Glutamatergic neuron (in vitro differentiated cells): ENCODE results near the gene LETM1. TPM values are rescaled to one million over a fixed set of nuclear protein-coding genes. Genes with fewer than 3 reads are reported as not detected.
"Not testable (repeated sequence)": the region's sequence is repeated elsewhere in the genome, so short reads cannot be mapped to it uniquely, and the experiment has no call there.

Source experiments
- DNase-seq: peaks from one replicate; pipeline ENCODE4 v3.0.0; 2022
- H3K27ac Mint-ChIP-seq: one replicate; pipeline ENCODE4 v1.8.0; 2020; ENCODE audit warnings: mild to moderate bottlenecking, mixed read lengths, inconsistent platforms; ENCODE audit not compliant: unreplicated experiment
- H3K27me3 Mint-ChIP-seq: one replicate; pipeline ENCODE4 v1.8.0; 2020; ENCODE audit warnings: mild to moderate bottlenecking, moderate library complexity, mixed read lengths, inconsistent platforms; ENCODE audit not compliant: unreplicated experiment
- H3K36me3 Mint-ChIP-seq: one replicate; pipeline ENCODE4 v1.8.0; 2020; ENCODE audit warnings: mild to moderate bottlenecking, mixed read lengths, inconsistent platforms; ENCODE audit not compliant: unreplicated experiment
- H3K4me1 Mint-ChIP-seq: one replicate; pipeline ENCODE4 v1.8.0; 2020; ENCODE audit warnings: mild to moderate bottlenecking, low read depth, mixed read lengths, inconsistent platforms; ENCODE audit not compliant: unreplicated experiment
- H3K4me3 Mint-ChIP-seq: one replicate; pipeline ENCODE4 v1.8.0; 2020; ENCODE audit warnings: mild to moderate bottlenecking, mixed read lengths, inconsistent platforms; ENCODE audit not compliant: unreplicated experiment
- H3K9me3 Mint-ChIP-seq: one replicate; pipeline ENCODE4 v1.8.0; 2020; ENCODE audit warnings: mild to moderate bottlenecking, moderate library complexity, mixed read lengths, inconsistent platforms; ENCODE audit not compliant: unreplicated experiment
- total RNA-seq: library from RNA; stranded (reverse); fragmentation: NEBNext Ultra II Directional; extraction: Animal tissue kit (Norgen Biotek cat#: 25700); gene quantifications from one replicate; pipeline ENCODE4 v1.2.1, GENCODE V29; 2021; ENCODE audit not compliant: unreplicated experiment
- TF ChIP-seq, protein P1 (sequence below): fragments of 200-600 bp; sonication (generic); IDR thresholded peaks from one replicate; pipeline ENCODE4 v1.5.0; 2021; ENCODE audit not compliant: partially characterized antibody, unreplicated experiment

The LETM1 gene
- total RNA-seq, 1 donor from 2014 or later, result 48.5 TPM

DNA sequence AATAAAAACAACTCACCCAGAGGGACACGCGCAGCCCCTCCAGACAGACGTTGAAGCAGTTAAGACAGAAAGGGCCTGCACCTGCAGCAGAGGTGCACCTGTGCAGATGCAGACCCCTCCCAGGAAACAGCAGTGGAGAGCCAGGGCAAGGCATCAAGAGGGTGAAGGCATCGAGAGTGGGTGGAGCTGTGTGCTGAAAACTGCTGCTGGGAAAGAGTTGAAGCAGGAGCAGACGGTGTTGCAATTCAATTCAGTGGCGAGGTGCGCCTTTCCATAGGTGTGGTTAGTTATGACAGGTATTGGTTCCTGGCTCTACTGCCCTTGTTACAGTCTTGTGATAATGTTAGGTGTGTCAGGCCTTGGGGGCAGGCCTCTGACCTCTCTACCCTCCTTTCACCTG, 16.7 kb downstream of the LETM1 start:
- H3K4me3 Mint-ChIP-seq, result no peak overlapping the region
- H3K27me3 Mint-ChIP-seq, result no peaks in the 10 kb centered on the region
- H3K36me3 Mint-ChIP-seq, result peaks cover 5% of the 10 kb centered on the region
- no peak for DNase-seq
- peaks cover 2% of the 10 kb centered on the region for H3K9me3 Mint-ChIP-seq
- no peak overlapping the region for H3K27ac Mint-ChIP-seq
- TF ChIP-seq, protein P1, sequence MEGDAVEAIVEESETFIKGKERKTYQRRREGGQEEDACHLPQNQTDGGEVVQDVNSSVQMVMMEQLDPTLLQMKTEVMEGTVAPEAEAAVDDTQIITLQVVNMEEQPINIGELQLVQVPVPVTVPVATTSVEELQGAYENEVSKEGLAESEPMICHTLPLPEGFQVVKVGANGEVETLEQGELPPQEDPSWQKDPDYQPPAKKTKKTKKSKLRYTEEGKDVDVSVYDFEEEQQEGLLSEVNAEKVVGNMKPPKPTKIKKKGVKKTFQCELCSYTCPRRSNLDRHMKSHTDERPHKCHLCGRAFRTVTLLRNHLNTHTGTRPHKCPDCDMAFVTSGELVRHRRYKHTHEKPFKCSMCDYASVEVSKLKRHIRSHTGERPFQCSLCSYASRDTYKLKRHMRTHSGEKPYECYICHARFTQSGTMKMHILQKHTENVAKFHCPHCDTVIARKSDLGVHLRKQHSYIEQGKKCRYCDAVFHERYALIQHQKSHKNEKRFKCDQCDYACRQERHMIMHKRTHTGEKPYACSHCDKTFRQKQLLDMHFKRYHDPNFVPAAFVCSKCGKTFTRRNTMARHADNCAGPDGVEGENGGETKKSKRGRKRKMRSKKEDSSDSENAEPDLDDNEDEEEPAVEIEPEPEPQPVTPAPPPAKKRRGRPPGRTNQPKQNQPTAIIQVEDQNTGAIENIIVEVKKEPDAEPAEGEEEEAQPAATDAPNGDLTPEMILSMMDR, result no peak
- peaks cover 8% of the 10 kb centered on the region for H3K4me1 Mint-ChIP-seq

DNA sequence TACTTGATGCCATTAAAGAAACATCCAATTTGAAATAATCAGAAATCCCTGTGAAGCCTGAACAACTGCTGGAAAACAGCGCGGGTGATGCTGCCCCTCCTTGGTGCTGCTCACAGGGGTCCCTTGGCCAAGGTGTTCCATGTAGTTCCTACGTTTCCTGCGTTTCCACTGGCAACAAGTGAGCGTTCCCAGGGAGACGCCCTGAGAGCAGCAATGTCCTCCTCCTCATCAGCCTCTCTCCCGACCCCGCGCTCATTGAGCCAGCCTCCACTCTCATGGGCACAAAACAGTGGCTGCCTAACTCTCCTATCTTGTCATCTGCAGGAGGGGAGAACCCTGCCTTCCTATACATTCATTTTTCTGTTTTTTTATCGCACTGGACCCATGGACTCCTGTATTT, 18.9 kb downstream of the LETM1 start:
- Mint-ChIP-seq H3K27me3 (no peaks in the 10 kb centered on the region), H3K27ac (no peak overlapping the region), H3K4me3 (no peak overlapping the region), H3K36me3 (peaks cover 13% of the 10 kb centered on the region), H3K9me3 (no peaks in the 10 kb centered on the region), H3K4me1 (no peaks in the 10 kb centered on the region)
- TF ChIP-seq, protein P1, result no peak
- DNase-seq, result no peak

DNA sequence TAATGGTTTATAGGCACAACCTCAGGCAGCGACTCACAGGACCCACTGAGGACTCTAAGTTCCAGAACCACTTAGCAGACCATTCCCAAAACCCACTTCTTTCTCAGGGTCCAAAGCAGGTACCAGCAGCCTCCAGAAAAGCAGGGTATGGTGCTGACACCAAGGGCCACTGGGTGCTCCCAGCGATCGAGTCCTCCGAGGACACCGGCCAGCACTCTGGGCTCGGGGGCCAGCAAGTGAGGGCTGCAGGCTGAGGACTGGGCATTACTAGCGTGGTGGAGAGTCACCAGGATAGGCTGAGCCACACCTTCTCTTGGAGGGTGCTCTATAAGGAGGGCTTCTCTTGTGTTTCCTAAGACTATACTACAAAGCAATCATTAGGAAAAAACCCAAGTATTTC, 19.3 kb downstream of the LETM1 start:
- Mint-ChIP-seq H3K4me1 (no peaks in the 10 kb centered on the region), H3K36me3 (peaks cover 17% of the 10 kb centered on the region), H3K4me3 (no peak overlapping the region), H3K9me3 (no peaks in the 10 kb centered on the region), H3K27me3 (no peaks in the 10 kb centered on the region), H3K27ac (no peak overlapping the region)
- DNase-seq, result no peak
- TF ChIP-seq, protein P1, result no peak

DNA sequence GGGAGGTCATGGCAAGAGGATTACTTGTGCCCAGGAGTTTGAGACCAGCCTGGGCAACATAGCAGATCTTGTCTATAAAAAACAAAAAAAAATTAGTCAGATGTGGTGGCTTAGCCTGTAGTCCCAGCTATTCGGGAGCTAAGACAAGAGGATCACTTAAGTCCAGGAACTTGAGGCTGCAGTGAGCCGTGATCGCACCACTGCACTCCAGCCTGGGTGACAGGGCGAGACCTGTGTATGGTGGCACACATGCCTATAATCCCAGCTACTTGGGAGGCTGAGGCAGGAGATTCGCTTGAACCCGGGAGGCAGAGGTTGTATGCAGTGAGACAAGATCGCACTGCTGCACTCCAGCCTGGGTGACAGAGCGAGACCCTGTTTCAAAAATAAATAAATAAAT, 20.1 kb downstream of the LETM1 start:
- DNase-seq, H3K4me3 Mint-ChIP-seq, H3K27ac Mint-ChIP-seq, H3K9me3 Mint-ChIP-seq, H3K27me3 Mint-ChIP-seq, H3K4me1 Mint-ChIP-seq: not testable (repeated sequence)
- peaks cover 20% of the 10 kb centered on the region for H3K36me3 Mint-ChIP-seq

DNA sequence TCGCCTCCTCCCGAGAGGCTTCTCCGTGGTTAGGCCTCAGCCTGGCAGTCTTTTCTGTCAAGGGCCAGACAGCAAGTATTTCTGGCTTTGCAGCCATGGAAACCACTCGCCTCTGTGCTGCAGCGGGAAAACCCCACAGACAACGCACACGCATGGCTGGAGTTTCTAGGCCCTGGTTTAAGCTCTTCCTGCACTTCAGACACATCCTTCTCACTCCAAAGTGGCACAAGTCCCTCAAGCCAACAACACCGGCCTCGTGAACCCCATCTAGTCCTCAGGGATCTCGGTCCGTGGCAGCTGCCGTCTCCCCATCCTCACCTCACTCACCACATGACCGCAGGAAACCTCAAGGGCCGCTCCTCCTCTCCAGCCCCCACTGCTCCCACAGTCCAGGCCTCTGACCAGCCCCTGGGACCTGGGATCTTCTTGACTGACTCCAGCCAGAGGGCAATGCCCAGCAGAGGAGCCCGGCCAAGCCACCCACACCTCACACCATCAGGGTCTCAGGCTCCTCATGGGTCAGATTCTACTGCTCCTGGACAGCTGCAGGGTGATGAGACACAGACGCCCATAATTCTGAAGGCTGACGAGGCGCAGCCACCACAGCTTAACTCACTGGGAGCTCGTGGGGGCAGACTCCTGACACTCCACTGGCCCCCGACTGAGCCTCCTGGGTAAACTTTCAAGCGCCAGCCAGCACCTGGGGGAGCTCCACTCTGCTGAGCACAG, 21.7 kb downstream of the LETM1 start:
- peaks cover 30% of the 10 kb centered on the region for H3K36me3 Mint-ChIP-seq
- H3K4me1 Mint-ChIP-seq, result no peaks in the 10 kb centered on the region
- no peak overlapping the region for H3K27ac Mint-ChIP-seq

More for the DNA sequence above, 21.7 kb downstream of the LETM1 start:
- Mint-ChIP-seq H3K9me3 (peaks cover 6% of the 10 kb centered on the region), H3K4me3 (no peak overlapping the region), H3K27me3 (no peaks in the 10 kb centered on the region)
- TF ChIP-seq, protein P1, result no peak
- no peak for DNase-seq
